ENCODE data around the gene EXOSC6. TPM values are rescaled to one million over a fixed set of nuclear protein-coding genes. Genes with fewer than 3 reads are reported as not detected.
"Not testable (repeated sequence)": the region's sequence is repeated elsewhere in the genome, so short reads cannot be mapped to it uniquely, and the experiment has no call there.

Gene EXOSC6
- 36.3 and 47.6 TPM in 2 replicates for total RNA-seq

DNA sequence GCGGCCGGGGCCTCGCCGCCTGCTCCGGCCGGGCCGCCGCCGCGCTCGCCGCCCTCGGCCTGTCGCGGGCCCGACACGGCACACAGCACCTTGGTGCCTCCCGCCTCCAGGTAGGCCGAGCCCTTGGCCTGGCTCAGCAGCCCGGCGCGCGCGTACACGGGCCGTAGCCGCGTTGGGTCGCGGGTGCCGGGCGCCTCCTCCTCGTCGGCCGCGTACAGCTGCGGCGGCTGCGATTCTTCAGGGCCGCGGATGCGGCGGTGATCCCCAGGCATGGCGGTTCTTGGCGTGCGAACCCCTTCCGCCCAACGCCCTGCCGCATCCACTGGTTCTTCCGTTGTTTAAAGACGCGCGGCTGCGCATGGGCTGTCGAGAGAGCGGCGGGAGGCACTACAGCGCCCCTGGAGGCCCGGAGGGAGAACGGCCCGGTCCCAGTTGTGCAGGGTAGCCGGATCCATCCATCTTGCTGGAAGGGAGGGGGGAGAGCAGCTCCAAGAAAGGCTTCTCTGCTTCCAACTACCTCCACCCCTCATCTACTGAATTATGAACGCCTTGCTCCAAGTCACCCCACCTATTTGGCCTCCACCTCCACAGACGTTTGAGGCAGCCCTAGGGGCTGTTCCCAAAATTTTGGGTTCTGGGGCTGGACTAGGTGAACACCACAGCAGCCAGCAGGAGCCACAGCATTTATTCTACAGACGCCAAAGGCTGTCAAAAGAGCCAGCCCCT lies at the start of gene EXOSC6:
Gene EXOSC6 (minus strand): TSS at position 312 of the 726 bp plus-strand sequence. CDS start 40 bp downstream, at position 272.
- DNase-seq: peak; percentile 96

DNA sequence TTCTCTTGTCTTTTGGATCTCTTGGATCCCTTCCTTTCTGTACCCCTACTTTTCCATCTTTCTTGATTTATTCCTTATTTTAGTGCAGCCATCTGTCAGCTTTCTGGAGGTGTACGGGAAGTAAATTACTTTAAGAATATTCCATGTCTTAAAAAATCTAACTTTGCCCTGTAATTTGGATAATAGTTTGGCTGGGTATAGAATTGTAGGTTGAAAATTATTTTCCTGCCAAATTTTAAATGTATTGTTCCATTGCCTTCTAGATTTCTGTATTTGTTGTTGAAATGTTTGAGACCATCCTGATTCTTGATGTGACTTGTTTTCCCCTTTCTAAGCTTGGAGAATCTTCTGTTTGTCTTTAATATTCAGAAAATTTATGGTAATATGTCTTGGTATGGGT lies 49.4 kb upstream of the EXOSC6 start:
- DNase-seq: no peak

DNA sequence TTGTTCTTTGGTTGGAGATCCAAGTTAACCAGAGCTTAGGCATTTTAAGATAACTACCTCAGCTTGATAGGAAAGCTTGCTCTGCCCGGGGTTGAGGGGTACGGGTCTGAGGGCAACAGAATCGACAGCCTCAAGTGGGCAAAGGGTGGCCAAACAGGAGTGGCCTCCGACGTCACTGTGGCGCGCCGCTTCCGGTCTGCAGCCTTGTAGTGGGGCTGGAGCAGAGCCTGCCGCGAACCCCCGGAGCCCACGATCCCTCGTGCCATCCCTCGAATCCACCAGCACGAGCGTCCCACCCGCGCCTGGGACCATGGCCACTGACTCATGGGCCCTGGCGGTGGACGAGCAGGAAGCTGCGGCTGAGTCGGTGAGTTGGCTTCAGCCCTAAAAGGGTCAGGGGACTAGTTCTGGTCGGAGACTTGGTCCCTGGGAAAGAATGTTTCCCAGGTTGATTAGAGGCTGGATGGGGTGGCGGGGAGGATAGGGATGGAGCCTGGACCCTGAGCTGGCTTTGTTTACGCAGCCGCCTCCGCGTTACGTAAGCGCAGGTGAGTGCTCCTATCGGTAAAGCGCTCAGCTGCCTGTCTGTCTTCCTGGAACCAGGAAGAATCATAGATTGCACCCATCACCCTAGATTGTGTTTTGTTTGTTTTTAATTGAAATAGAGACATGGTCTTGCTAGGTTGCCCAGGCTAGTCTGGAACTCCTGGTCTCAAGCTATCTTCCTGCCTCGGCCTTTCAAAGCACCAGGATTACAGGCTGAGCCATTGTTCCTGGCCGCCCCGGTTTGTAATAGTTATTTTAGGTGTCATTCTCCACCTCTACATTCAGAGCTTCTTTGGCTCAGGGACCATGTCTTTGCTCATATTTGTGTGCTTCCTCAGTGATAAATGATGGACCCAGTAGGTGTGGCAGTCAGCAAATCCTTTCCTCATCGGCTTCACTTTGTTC lies 47.5 kb upstream of the EXOSC6 start, which contains the start of gene DDX19B:
Gene DDX19B (plus strand): TSS at position 199 of the 951 bp plus-strand sequence. CDS start 112 bp downstream, at position 311.
- peak; percentile 83 for DNase-seq

DNA sequence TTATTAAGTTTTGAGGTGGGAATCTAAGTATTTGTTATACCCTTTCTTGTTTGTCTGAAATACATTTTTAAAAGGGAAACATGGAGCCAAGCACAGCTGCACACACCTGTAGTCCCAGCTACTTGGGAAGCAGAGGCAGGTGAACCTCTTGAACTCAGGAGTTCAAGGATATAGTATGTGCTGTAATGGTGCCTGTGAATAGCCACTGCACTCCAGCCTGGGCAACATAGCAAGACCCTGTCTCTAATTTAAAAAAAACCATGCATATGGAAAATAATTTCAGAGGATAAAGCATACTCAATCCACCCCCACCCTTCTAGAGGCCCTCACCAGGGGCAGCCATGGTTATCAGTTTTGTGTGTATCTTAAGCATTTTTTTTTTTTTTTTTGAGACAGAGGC lies 43.9 kb upstream of the EXOSC6 start:
- DNase-seq: no peak

DNA sequence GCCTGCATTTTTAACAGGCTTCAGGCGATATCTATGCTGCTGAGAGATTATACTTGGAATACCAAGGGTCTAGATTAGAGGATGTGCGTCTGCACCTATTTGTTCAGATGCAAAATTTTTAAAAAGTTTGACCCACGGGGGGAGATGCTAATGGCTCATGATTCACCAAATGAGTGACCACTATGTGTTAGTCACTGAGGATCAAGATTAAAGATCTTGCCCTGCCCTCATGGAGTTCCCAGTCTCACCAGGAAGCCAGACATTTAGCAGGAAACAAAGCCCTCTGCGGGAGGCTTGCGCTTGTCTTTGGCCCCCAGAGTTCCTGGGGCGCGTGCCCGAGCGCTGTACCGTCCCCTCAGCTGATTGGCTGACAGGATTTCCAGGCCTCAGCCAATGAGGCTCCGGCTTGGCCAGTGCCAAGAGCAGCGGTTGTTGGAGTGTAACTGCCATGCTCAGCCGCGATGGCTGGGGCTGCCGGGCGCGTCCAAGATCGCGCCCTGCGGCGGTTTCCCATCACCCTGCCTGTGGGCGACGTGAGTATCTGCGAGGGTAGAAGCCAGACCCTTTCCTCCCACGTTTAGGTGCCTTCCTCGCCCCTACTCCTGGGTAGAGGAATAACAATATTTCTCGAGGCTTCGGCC lies 42.8 kb upstream of the EXOSC6 start:
- DNase-seq: no peak

DNA sequence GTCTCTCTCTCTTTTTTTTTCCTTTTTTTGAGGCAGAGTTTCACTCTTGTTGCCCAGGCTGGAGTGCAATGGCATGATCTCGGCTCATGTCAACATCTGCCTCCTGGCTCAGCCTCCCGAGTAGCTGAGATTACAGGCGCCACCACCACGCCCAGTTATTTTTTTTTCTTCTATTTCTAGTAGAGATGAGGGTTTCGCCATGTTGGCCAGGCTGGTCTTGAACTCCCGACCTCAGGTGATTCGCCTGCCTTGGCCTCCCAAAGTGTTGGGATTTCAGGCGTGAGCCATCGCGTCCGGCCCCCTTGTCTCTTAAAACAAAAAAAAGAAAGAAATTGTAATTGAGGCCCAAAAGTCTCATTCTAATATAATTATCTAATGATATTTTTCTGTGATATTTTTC lies 40.4 kb upstream of the EXOSC6 start:
- not testable (repeated sequence) for DNase-seq

DNA sequence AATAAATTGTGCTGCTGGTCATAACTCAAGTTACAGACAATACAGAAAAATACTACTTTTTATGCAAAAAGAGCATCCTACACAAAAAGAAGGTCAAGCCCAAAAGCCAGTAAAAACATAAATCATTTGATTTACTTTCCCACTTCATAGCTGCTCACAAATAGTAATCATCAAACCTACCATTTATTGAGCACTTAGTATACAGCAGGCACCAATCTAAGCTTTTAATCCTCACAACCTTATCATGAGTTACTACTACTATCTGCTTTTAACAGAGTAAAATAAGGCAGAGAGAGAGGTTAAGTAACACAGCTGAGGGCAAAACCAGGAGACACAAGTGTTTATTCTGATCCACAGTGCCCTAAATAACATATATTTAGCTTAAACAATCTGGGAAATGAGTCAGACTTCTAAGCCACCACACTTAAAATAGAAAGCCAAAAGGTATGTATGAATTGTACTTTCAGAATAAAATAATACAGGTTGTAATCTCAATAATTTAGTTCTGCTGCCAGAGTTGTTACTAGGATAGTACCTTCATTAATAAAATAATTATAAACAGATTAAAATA lies 39.3 kb upstream of the EXOSC6 start:
- no peak for DNase-seq

DNA sequence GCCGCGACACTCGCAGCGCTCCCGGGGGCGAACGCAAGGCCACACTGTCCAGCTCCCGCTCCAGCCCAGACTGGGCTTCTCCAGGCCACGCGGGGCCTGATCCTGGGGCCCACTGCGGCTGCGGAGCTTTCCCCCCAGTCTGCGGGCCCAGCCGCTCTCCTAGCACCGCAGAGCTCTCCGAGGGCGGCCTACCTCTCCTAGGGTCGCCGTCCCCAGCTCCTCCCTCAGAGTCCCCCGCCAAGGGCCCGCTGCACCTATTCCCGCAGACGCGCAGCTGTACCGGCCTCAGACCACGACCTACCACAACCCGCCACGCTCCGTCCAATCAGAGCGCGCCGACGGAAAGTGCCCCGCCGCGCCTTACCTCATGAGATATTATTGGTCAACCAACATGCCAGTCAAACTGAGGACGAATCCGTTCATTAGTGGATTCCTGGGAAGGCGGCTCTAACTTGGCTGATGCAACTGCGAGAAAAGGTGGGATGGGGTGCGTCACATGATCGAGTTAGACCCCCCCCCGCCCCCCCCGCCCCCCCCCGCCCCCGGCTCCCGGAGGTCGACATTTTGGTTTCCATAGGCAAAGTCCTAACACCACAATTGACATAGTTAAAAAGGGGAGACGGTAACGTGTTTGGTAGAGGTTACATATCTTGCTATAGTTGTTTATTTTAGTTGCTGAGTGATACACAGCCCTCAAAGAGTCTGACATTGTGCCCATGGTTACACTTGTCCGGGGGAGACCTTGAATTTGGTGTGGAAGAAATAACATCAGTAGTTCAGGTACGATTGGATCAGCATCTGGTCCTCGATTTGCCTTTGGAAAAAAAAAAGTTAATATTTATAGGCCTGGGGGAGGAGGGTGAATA lies 37.7 kb upstream of the EXOSC6 start, which contains the start of gene AARS1:
Gene AARS1 (minus strand): TSS at position 278 of the 866 bp plus-strand sequence. CDS start 6,743 bp downstream, outside the sequence.
- DNase-seq: peak; percentile 100

DNA sequence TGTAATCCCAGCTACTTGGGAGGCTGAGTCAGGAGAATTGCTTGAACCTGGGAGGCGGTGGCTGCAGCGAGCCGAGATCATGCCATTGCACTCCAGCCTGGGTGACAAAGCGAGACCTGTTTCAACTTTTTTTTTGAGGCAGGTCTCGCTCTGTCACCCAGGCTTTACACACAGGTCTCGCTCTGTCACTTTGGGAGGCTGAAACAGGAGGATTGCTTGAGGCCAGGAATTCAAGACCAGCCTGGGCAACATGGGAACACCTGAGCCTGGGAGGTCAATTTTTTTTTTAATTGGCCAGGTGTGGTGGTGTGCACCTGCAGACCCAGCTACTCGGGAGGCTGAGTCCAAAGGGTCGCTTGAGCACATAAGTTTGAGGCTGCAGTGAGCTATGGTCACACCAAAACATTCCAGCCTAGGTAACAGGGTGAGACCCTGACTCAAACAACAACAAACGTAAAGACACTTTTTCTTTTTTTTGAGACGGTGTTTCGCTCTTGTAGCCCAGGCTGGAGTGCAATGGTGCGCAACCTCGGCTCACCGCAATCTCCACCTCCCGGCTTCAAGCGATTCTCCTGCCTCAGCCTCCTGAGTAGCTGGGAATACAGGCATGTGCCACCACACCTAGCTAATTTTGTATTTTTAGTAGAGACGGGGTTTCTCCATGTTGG lies 35.7 kb upstream of the EXOSC6 start:
- not testable (repeated sequence) for DNase-seq

DNA sequence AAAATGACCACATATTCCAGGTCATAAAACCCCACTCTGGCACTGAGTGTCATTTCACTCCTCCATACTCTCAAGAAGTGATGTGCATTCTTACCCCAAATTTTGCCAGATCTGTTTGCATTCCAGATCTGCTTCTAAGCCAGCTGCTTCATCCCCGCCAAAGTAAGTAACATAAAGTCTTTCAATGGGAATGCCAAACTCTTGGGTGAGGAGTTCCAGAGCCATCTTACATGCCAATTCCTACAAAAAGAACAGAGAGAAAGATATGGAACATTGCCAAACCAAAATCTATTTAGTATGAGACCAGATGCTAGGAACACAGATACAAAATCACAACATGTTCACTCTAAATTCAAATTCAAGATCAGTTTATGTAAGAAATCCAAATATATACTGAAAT lies 24.7 kb upstream of the EXOSC6 start:
- DNase-seq: no peak

DNA sequence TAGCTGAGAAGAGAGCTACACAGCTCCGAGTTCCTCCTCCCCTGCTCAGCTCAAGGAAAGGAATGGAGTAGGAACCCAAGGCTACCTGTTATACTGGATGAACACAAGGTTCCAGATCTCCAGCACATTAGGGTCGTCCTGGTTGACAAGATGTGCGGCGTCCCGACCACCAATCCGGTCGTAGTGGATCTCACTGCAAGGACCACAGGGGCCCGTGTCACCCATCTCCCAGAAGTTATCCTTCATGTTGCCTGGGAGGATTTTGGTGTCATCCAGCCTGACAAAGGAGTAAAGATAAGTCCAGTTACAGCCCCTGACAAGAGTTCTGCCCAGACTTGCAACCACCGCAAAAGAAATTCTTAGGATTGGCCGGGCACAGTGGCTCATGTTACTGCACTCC lies 20.0 kb upstream of the EXOSC6 start:
- no peak for DNase-seq

DNA sequence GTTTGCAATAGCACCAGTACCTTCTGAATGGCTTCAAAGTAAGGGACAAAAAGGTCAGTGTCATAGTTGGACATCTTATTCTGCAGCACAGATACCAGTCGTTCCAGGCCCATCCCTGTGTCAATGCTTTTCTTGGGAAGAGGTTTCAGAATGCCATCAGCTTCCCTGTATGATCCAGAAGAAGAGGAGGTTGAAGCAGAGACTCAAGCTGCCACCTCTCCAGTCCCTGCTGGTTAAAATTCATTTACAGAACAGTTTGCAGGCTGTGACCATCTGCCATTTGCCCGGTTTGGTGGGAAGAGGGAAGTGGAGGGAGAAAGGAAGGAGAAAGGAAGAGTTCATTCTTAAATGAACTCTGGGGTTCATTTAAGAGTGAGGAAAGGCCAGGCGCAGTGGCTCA lies 18.4 kb upstream of the EXOSC6 start:
- DNase-seq: no peak

DNA sequence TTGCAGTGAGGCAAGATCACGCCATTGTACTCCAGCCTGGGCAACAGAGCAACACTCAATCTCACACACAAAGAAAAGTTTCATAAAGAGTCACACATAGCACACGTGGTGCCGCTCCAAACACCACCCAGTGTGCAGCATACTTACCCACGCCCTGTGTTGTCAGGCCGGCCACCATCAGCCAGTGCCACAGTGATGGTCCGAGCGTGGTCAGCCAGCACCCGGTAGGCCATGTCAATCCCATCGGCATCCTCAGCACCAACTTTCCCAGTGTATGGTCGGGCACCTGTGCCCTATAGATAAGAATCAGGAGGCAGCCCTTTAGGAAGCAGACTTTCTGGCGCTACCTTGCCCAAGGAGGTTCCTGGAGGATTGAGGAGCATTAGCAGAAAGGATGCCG lies 17.7 kb upstream of the EXOSC6 start:
- no peak for DNase-seq

DNA sequence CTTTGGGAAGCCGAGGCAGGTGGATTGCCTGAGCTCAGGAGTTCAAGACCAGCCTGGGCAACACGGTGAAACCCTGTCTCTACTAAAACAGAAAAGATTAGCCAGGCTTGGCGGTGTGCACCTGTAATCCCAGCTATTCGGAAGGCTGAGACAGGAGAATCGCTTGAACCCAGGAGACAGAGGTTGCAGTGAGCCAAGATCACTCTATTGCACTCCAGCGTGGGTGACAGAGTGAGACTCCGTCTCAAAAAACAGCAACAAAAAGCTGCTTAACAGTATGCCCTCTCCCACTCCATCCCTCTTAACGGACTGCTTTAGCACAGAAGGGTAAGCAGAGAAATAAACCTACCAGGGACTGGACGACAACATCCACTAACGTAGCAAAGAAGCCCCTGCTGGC lies 16.2 kb upstream of the EXOSC6 start:
- DNase-seq: not testable (repeated sequence)

DNA sequence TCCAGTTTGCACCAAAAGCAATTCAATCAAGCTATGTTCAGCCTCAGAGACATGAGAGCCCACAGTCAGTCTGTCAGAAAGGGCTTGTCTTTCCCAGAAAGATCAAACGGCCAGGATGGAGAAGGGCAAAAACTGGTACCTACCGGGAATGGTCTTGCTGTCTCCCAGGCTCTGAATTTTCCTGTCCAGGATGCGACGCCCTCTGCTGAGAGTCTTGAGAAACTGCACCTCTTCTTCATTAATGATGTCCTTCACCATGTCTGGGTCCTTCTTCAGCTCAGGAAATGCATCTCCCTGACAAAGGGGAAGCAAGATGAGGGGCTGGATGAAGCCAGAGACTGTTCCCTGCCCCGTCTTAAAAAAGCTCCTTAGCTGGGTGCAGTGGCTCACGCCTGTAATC lies 15.8 kb upstream of the EXOSC6 start:
- DNase-seq: peak; percentile 87

DNA sequence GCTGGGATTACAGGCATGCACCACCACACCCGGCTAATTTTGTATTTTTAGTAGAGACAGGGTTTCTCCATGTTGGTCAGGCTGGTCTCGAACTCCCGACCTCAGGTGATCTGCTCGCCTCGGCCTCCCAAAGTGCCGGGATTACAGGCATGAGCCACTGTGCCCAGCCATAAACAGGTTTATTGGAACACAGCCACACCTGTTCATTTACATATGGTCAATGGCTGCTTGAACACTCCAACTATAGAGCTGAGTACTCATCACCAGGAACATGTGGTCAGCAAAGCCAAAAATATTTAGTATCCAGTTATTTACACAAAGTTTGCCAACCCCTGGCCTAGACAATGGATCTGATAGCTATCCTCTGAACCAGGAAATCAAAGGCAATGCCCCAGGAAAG lies 8.2 kb upstream of the EXOSC6 start:
- not testable (repeated sequence) for DNase-seq

DNA sequence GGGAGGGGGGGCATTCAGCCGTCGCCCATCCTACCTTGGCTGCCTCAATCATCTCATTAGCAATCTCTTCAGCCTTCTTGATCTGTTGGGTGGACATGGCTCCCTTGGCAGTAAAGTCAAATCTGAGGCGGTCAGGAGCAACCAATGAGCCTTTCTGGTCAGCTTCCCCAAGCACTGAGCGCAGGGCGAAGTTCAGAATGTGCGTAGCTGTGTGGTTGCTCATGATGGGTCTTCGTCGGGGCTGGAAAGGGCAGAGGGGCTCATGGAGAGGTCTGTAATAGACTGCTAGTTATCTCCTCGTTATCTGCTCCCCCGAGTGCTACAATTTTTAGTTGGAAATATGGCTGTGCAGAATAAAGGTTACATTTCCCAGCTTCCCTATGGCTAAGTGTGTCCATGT lies 7.2 kb upstream of the EXOSC6 start:
- DNase-seq: no peak

DNA sequence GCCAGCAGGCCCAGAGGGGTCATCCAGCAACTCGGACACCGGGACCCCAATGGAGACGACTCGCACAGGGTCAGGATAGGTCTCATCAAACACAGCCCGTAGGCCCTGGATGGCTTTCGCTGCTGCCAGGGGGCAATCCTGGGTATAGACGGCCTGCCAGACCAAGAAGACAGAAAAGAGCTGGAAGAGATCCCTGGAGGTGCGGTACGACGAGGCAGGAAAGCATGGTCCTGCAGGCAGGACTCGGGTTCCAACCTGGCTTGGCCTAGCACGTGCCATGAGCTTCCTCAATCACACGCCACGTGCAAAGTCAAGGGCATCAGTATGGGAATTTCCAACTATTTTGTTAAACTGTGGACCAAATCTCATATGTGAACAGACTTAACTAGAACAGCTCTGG lies 6.3 kb upstream of the EXOSC6 start:
- DNase-seq: no peak

DNA sequence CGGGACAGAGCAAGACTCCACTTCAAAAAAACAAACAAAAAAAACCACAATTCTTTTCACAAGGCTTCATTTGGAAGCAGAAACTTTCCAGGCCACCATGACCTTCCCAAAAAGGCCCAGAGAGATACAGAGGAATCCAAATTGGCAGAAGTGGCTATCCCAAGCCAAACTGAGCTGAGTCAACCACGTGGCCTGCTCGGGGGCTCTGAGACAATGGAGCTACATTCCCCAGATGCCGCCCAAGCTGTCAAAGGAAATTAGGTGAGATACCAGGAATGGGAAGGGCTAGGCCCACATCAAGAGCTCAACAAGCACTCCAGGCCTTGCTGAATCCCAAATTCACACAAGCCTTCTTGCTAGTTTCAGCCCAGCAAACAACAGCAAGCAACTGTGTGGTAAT lies 5.7 kb upstream of the EXOSC6 start:
- peak; percentile 36 for DNase-seq

DNA sequence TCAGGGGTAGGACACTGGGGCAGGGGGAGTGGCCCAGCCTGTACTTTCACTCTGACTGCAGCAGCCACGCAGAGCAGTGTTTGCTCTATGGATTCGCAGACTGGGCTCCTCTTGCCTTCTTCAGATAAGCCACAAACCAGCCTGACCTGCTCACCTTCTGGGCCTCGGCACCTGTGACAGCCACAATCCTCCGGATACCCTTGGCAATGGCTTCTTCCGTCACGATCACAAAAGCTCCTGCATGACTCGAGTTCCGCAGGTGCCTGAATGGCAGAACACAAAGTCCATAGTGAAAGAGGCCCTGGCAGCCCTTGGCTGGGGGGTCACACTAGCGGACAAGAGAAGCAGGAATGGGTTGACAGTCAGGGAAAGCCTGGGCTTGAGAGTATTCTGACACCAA lies 3.8 kb upstream of the EXOSC6 start:
- no peak for DNase-seq

DNA sequence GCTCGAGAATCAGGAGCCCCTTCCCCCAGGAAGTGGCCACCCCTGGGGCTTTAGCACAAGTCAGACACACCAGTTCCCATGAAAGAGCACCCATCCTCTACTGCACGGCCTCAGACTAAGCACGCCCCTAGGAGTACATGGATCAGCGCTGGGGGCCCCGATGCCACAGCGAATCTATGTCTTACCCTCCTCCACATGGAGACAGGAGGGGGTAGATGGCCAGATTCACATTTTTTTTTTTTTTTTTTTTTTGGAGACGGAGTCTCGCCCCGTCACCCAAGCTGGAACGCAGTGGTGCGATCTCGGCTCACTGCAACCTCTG lies 3.2 kb upstream of the EXOSC6 start:
- DNase-seq: no peak

Data from dermis blood vessel endothelial cell (primary cell).